Inflammatory macrophage treated with lipopolysaccharide for 1 hour (primary cell): ENCODE measurements around the gene CARS2.
"Not testable (repeated sequence)": the region's sequence is repeated elsewhere in the genome, so short reads cannot be mapped to it uniquely, and the experiment has no call there.

Source experiments
- DNase-seq, 2 donors: peaks; one replicate each; pipeline ENCODE4 v3.0.0-alpha.2; 2020 to 2022

Gene CARS2

DNA sequence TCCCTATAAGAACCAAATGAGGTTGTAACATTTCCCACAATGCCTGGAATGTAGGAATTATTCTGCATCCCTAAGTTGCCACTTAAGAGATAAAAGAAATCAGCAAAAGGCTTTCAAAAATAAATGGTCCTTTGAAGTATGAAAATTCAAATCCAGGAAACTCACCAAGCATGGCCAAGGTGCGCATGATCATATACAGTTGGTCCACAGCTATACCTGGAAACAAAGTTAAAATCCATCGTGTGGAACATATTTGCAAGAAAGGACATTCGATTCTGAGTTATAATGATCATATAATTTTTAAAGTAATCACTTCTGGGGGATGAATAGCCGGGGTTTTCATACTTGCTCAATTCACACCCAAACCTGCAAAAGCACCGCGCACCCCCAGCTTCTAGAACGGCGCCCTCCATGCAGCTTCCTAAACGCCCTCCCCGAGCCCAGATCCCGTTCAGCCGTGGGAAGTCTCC, 525 bp downstream of the CARS2 start:
- peak in 1 of 2 donors; percentile 13 for DNase-seq

DNA sequence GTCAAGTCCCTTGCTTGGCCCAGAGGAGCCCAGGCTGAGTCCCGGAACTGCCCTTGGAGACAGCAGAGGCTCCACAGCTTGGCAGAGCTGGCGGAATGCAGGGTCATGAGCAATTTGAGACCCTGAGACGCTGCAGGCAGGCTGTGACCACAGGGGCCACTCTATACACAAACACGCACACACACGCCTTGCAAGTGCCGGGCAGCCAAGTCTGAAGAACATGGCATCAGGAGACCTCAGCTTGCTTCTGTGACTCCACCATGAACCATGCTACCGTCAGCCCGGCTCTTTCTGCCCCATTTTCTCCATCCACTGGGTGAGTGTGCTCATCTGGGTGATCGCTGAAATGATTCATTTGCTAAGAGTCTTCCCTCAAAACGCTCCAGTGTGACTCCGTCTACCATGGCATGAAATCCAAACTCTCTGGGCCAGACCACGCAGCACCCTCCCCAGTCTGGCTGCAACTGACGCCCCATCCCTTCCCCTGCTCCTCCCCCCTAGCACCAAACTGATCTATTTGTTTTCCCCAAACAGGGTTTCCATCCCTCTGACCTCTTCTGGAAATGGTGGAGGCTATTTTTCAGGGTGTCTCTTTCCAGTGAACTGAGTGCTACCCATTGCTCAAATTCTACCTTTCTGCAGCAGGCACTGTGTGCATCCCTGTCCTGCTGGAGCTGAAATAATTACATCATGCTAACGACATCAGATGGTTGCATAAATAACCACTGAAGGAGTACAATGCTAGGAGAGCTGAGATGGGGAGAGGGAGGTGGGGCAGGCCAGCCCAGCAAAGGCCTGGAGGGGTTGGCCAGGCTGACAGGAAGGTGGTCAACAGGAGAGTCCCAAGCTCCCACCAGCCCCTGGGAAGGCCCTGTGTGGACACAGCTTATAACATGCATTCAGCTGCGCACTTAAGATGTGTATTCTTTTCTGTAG, 3.1 kb downstream of the CARS2 start:
- DNase-seq, result no peak

DNA sequence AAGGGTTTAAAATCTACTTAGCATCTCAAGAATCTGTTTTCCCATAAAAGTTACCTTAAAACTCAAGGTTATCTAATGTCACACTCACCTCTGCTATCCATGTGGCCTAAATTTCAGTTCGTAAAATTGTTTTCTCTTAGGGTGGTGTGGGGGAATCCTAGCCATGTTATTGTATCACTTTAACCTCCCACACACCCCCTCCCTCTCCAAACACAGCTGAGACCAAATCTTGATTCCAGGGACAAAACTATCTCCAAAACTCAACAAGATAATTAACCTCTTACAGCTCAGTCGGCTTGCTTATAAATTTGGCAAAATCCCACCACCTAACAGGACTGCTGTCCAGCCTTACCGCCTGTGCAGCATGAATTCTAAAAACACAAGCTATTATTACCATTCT, 3.8 kb downstream of the CARS2 start:
- no peak for DNase-seq

DNA sequence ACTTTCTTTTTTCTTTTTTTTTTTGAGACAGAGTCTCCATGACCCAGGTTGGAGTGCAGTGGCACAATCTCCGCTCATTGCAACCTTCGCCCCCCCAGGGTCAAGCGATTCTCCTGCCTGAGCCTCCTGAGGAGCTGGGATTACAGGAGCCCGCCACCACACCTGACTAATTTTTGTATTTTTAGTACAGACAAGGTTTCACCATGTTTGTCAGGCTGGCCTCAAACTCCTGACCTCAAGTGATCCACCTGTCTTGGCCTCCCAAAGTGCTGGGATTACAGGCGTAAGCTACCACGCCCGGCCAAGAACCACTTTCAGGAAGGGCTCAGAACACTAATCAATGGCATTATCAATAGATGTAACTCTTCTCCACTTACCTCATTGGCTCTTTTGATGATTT, 4.9 kb downstream of the CARS2 start:
- not testable (repeated sequence) for DNase-seq

DNA sequence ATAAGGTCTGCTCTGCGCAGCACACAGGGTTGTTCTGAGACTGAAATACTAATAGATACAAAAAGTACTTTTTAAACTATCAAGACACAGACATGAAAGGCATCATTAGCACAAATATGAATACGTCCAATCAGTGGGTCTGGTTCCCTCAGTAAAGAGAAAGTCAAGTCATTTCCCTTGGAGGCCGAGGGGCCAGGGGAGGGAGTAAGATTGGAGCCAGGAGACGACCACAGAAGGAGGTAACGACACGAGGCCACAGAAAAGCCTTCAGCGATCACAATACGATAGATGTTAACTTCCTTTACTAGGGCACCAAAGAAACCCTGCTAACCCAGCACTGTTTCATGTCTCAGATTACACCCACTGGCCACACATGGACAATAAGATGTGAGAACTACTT, 5.3 kb downstream of the CARS2 start:
- no peak for DNase-seq

DNA sequence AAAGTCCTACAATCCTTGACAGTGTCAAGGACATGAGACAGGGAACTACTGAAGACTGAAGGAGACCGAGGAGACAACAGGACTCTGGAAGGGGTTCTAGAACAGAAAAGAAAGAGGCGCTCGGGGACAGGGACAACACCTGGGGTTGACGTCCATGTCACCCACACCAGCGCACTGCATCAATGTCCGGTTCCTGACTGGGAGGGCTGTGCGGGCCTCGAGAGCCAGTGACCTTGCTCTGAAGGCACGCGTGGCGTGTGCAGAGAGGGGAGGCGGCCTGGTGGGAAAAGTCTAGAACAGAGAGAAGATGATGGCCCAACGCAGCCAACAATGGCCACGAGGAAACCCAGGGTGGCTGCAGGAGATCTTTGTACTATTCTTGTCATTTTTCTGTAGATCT, 5.7 kb downstream of the CARS2 start:
- no peak for DNase-seq

DNA sequence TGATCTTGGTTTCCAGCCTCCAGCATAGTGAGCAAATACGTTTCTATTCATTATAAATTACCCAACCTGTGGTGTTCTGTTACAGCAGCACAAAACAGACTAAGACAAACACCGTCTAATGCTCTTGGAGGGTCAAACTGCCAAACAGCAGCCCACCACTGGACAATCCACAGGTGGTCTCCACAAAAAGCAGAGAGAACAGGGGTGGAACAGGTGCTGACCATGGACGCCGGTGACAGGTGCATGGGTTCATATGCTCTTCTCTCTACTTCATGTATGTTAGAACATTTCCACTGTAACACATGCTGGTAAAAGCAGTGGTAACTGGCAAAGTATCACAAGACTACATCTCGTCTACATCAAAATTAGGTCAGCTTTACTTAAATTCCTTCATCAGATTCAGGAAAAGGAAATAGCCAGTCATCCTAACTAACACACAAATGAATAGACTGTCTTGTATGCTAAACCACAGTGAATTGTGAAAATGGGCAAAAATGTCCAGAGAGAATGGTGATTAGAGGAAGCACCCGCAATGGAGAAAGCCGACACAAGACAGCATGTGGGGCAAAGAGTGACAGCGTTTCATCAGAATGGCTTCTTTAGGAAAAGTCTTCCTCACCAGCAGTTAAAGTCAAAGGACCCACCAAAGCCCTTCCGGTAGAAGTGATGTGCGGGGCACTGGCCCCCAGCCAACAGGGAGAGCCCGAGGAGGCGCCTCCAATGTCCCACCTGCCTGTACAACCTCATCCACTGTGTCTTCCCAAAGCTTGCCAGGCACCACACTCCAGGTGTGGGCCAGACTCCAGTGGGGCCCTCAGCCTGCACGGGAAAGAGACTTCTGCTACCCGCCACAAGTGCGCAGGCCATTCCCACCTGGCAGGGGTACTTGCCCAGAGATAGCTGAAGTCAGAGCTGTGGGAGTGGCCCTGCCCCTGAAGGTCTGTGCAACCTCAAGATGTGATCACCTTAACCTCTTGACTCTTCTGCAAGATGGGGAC, 6.5 kb downstream of the CARS2 start:
- peak; percentile 76 to 79 for DNase-seq

DNA sequence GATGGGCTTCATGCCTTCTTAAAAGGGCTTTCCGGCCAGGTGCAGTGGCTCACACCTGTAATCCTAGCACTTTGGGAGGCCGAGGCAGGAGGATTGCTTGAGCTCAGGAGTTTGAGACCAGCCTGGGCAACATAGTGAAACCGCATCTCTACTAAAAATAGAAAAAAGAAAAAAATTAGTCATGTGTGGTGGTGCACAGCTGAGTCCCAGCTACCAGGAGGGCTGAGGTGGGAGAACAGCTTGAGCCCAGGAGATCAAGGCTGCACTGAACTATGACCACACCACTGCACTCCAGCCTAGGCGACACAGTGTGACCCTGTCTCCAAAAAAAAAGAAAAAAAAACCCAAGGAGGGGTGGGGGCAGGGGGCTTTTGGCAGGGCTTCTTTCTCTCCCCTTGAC, 7.2 kb downstream of the CARS2 start:
- no peak for DNase-seq

DNA sequence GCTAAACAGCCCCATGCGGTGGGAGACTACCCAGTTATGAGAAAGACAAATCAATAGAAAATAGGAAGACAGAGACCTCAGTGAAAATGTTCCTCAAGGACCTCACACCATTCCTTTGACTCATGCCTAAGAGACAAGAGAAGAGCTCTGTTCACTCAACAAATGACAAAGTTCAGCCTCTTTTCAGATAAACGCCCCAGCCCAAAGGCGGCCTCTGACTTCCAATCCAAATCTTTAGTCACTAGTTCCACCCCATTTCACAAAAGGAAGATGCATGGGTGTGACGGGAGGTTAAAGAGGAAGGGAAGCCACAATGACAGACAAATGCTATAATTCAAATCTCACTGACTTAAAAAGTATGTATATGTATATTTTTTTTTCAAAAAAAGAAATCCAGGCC, 8.1 kb downstream of the CARS2 start:
- DNase-seq, result peak; percentile 68 to 74

DNA sequence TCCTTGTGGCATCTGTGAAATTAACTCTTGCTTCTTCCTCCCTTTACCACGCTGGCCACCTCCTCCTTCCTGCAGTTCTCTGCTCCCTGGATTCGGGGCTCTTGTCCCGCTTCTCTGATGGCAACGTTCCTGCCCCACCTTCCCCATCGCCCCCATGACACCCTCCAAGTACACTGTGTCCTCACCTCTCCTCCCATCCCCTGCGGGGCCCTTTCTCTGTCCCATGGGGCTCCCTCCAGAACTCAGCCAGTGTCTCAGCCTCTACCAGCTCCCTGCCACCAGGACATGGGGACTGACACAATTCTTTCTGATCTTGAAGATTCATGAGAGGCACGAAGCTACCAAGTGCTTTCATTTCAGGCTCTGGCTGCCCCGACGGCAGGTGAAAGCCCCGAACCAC, 9.1 kb downstream of the CARS2 start:
- no peak for DNase-seq

DNA sequence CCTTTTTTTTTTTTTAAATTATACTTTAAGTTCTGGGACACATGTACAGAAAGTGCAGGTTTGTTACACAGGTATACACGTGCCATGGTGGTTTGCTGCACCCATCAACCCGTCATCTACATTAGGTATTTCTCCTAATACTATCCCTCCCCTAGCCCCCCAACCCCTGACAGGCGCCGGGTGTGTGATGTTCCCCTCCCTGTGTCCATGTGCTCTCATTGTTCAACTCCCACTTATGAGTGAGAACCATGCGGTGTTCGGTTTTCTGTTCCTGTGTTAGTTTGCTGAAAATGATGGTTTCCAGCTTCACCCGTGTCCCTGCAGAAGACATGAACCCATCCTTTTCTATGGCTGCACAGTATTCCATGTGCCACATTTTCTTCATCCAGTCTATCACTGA, 10.1 kb downstream of the CARS2 start:
- DNase-seq, result not testable (repeated sequence)

DNA sequence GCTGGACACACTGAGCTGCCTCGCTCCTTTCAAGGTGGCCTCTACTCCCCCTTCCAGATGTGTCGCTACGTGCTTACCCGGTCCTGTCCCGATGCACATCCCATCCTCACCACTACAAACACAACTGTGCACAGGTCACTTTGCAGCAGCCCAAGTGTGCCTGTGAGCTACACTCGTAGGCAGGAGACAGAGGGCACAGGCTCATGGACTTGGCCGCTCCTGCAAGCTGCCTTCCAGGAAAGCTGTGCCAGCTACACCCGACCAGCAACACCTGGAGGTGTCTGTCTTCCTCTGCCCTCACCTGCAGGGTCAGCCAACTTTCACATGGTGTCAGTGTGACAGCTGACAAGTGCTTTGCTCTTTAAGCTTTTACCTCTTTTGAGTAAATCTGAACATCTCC, 15.4 kb downstream of the CARS2 start:
- no peak for DNase-seq

DNA sequence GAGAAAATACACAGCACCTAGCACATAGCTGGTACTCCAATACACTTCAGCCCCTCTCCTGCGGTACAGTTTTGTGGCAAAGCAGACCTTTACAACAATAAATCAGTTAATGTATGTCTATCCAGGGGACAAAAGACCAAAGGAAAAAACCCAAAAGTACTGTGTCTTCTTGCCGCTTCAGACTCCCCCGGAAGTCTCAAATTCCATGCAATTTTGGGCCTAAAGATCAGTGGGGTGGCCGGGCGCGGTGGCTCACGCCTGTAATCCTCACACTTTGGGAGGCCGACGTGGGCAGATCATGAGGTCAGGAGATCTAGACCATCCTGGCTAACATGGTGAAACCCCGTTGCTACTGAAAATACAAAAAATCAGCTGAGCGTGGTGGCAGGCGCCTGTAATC, 16.2 kb downstream of the CARS2 start:
- DNase-seq, result no peak

DNA sequence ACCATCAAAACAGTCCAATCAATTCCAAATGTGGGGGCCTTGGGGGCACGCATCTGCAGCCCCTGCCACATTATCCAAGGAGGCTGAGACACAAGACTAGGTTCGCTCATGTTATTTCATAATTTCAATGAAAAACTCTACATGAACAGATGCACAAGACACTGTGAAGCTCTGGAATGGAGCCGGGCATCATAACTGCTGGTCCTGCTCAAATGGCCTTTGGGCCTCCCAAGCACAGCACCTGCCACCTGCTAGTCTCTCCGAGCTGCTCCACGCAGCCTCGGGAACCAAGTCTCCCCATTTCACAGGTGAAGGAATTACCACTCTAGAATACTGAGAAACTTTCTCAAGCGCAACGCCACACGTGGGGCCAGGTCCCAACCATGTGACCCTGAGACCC, 16.9 kb downstream of the CARS2 start:
- no peak for DNase-seq

DNA sequence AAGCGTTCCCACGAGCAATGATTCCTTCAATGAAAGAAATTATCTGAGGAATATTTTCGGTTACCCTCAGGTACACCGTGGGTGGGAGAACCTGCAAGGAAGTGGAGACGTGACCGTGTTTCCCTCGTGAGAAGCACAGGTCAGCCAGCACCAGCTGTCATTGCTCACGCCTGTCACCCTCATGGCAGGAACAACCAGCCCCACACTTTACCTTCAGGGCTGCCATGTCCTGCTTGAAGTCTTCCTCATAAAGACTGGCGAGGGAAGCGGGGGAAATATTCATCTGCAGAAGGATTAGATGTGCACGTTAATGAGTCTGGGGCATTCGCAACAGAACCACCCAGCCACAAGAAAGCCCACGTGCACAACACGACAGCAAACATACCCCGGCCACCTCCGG, 18.2 kb downstream of the CARS2 start:
- DNase-seq, result no peak

DNA sequence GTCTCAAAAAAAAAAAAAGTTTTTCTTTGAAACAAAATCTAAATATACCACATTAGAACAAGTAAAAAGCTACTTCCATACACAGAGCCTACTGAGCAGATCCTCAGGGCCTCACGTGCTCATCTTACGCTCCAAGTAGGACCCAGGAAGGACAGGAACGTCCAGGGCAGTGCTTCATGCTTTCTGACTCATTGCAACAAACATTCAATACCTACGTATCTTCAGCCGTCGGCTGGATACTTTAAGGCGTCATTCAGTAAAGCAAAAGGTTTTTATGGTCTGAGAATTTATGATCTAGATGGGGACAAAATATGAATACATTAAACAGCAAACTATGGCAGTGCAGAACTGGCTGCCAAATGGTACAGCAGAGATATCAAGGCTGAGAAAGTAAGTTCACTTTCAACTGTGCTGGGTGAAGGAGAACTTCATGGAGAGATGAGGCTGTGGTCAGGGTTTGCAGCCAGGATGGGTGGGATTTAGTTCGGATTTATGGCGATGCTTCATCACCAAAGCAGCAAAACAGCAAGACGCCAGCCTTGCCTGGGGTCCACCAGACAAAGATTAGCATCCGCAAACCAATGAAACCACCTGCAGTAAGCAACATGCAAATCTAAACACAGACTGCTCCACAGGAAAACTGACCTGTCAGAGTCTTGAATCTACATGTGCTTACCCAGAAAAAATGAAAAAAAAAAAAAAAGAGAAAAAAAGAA, 20.5 kb downstream of the CARS2 start:
- no peak for DNase-seq

DNA sequence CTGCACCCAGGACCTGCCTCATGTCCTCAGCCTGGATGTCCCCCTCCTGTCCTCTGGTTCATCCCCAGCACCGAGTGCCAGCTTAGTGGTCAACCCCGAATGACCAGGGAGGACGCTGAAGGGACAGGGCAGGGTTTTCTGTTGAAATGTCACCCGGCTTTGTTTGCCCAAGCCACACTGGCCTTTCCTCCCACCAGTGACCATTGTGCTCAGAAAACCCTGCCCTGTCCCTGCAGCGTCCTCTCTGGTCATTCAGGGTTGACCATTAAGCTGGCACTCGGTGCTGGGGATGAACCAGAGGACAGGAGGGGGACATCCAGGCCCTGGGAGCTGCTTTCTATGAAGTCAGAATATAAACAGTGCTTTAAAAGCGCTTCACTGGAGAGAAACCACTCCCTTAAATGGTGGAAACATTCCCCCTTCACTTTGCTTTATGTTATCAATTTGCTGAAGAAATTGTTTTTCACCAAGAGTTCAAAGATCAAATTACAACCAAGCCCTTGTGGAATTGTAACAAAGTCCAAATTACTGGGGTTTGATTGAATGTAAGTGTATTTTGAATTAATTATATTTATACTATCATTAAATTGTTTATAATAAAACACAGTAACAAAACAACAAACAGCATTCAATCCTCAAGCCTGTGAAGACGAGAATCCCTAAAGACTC, 21.4 kb downstream of the CARS2 start:
- DNase-seq, result no peak

DNA sequence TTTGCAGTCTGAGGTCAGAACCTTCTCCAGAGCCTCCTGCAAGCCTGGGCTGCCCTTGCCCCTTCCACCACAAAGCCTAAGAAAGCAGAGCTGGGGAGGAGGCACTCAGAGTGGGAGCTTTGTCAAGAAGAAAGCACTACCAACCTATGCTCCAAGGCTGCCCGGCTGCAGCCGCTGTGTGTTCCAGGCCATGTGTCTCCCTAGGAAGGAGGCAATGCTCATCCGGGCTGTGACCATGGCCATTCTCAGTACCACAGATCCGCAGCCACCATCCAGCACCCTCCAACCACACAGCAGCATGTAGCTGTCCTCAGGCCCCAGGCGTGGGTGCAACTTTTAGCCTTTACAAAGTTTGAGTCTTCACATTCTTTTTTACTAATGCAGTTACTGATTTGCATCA, 22.0 kb downstream of the CARS2 start:
- DNase-seq, result no peak

DNA sequence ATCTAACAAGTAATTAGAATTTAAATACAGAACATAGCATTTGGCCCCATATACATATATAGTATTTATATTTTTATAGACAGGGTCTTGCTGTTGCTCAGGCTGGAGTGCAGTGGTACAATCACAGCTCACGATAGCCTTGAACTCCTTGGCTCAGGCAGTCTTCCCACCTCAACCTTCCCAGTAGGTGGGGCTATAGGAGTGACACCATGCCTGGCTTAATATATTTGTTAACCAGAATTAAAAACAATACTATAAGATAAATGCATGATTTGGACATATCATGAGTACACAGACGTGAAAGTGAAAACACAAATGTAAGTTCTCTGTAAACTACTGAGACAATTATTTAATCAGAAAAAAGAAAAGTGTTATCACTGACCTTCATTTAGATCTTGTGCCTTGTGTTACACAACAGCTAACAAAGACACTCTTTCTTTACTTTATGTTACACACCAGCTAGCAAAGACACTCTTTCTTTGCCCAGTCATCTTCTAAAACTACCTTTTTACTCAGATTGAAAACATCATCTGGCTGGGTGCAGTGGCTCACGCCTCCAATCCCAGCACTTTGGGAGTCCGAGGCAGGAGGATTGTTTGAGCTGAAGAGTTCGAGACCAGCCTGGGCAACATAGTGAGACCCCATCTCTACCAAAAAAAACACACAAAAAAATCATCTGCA, 22.6 kb downstream of the CARS2 start:
- DNase-seq, result peak in 1 of 2 donors; percentile 22

DNA sequence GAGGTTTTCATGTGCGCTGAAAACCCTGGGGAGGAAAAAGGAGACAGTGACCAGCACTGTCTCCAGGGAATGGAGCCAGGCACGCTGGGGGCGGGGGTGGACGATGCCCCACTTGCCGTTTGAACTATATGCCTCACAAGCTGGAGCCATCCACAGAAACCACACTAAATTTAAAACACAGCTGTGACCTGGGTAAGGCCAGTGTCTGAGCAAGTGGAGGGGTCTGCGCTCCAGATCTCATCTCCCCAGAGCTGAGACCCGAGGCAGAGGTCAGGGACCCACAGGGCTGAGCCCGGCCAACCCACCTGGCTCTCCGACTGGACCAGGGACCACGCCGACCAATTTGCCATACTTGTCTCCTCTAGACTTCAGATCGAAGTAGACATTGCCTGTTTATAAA, 23.2 kb downstream of the CARS2 start:
- DNase-seq, result no peak

DNA sequence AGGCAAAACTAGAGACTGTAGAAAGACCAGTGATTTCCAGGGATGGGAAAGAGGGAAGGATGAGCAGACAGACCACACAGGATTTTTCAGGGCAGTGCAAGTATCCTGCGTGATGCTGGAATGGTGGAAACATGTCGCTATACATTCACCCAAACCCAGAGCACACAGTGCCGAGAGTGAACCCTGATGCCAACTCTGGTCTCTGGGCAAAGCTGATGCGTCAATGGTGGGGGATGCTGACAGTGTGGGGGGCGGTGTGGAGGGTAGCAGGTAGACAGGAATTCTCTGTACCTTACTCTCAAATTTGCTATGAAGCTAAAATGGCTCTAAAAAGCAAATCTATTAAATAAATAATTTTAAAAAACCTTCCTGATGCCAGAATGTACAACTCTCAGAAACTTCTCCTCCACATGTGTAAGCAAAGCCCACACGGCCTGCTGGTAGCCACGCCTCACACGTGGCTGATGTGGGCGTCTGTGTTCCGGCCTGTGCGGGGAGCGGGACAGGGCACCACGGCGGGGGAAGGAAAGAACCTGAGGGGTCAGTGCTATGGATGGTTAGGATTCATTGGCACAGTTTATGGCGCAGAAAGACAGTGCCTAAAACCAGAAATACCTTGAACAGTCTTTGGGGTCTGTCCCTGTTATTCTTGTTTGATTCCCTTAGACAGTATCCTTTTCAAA, 23.9 kb downstream of the CARS2 start:
- DNase-seq, result no peak
